GM12873 (cell line): ENCODE results near the gene PCSK7.

Experiments used
- CTCF ChIP-seq: IDR thresholded peaks from 2 replicates; pipeline ENCODE4 v1.5.1; 2012; ENCODE audit warnings: low read depth, mild to moderate bottlenecking, moderate library complexity, low read length, control low read depth; ENCODE audit not compliant: insufficient read depth; ENCODE audit errors: missing control alignments

The PCSK7 gene

GRCh38 chr11:117219455-117219854, 12.4 kb downstream of the PCSK7 start:
- TF ChIP-seq CTCF: no peak

- no peak for TF ChIP-seq CTCF
These were observed 12.9 kb downstream of the PCSK7 start for GRCh38 chr11:117219001-117219400.

GRCh38 chr11:117218133-117218915, 13.5 kb downstream of the PCSK7 start:
- no peak for TF ChIP-seq CTCF

GRCh38 chr11:117217141-117218084, 14.5 kb downstream of the PCSK7 start:
- TF ChIP-seq CTCF: no peak

- no peak for TF ChIP-seq CTCF
These were observed 17.3 kb downstream of the PCSK7 start for GRCh38 chr11:117214404-117215110.

GRCh38 chr11:117212697-117213355, 19.0 kb downstream of the PCSK7 start:
- TF ChIP-seq CTCF: no peak

- TF ChIP-seq CTCF: no peak
These were observed 21.3 kb downstream of the PCSK7 start for GRCh38 chr11:117210620-117211019.
